NCI-H146 treated with DMSO at 0.1 percent for 48 hours (cell line): Measurements from ENCODE around the gene MAP3K21.

Source experiments
- DNase-seq: peaks from one replicate; lab custom pipeline; 2025; ENCODE audit not compliant: unreplicated experiment; lab: John Stamatoyannopoulos, UW

The MAP3K21 gene

GRCh38 chr1:233357595-233358397 lies 30.3 kb downstream of the MAP3K21 start:
- DNase-seq = no peak

GRCh38 chr1:233359431-233359830 lies 31.9 kb downstream of the MAP3K21 start:
- no peak for DNase-seq

GRCh38 chr1:233359905-233360304 lies 32.4 kb downstream of the MAP3K21 start:
- no peak for DNase-seq

GRCh38 chr1:233360525-233361102 lies 33.1 kb downstream of the MAP3K21 start:
- DNase-seq = no peak

GRCh38 chr1:233361876-233362275 lies 34.4 kb downstream of the MAP3K21 start:
- no peak for DNase-seq

- no peak for DNase-seq
Measured at GRCh38 chr1:233362743-233363142, 35.2 kb downstream of the MAP3K21 start.

- no peak for DNase-seq
Measured at GRCh38 chr1:233364026-233364425, 36.5 kb downstream of the MAP3K21 start.

- DNase-seq = peak; percentile 5
Measured at GRCh38 chr1:233364695-233365539, 37.4 kb downstream of the MAP3K21 start.

- no peak for DNase-seq
Measured at GRCh38 chr1:233366575-233366974, 39.1 kb downstream of the MAP3K21 start.

- no peak for DNase-seq
Measured at GRCh38 chr1:233367057-233367803, 39.7 kb downstream of the MAP3K21 start.

GRCh38 chr1:233368106-233368788 lies 40.7 kb downstream of the MAP3K21 start:
- DNase-seq = no peak

GRCh38 chr1:233368789-233369130 lies 41.2 kb downstream of the MAP3K21 start:
- no peak for DNase-seq

- no peak for DNase-seq
Measured at GRCh38 chr1:233372218-233373120, 44.9 kb downstream of the MAP3K21 start.

- no peak for DNase-seq
Measured at GRCh38 chr1:233373226-233373625, 45.7 kb downstream of the MAP3K21 start.

- no peak for DNase-seq
Measured at GRCh38 chr1:233375653-233376052, 48.1 kb downstream of the MAP3K21 start.

GRCh38 chr1:233376382-233377110 lies 49.0 kb downstream of the MAP3K21 start:
- no peak for DNase-seq

- DNase-seq = no peak
Measured at GRCh38 chr1:233379869-233380438, 52.4 kb downstream of the MAP3K21 start.

GRCh38 chr1:233381806-233382205 lies 54.3 kb downstream of the MAP3K21 start:
- no peak for DNase-seq

GRCh38 chr1:233383984-233384383 lies 56.5 kb downstream of the MAP3K21 start:
- no peak for DNase-seq
